SK-N-SH (cell line): Measurements from ENCODE around the gene CDK6. TPM values are rescaled to one million over a fixed set of nuclear protein-coding genes. Genes with fewer than 3 reads are reported as not detected.

Experiments used
- CTCF ChIA-PET: fragments of 300-600, 350-600 bp; formaldehyde crosslinking; extraction: SDS; loops from one replicate; lab custom pipeline; 2021; lab: Yijun Ruan, JAX
- POLR2A ChIA-PET: fragments of 350-600 bp; sonication (Branson Sonifier 250); formaldehyde crosslinking; extraction: SDS; loops from one replicate; lab custom pipeline; 2020; ENCODE audit warnings: antibody characterized with exemption, inconsistent platforms; lab: Yijun Ruan, JAX
- DNase-seq: peaks from one replicate; pipeline ENCODE4 v3.0.0; 2012
- H2AFZ ChIP-seq: fragments of 200-600 bp; sonication (generic); 2 replicates; pipeline ENCODE4 v1.8.1; 2016; ENCODE audit warnings: antibody characterized with exemption, mild to moderate bottlenecking, low read depth
- H3F3A ChIP-seq: fragments of 200-600 bp; sonication (generic); replicated peaks from 2 replicates; pipeline ENCODE3; 2016; ENCODE audit warnings: antibody characterized with exemption, mild to moderate bottlenecking; ENCODE audit not compliant: insufficient read depth
- H3K27ac ChIP-seq, 2 experiments: fragments of 200-500 bp in 1 of 2; fragments of 200-600 bp in 1 of 2; sonication (Bioruptor generic) in 1 of 2; sonication (generic), shearing (Covaris generic) in 1 of 2; 2 replicates each; pipeline versions ENCODE4 v1.5.1 to v1.6.1; 2014 to 2016; ENCODE audit warnings: low read depth in 2 of 2, inconsistent platforms in 1 of 2, low read length in 1 of 2, mild to moderate bottlenecking in 1 of 2, mixed read lengths in 1 of 2
- H3K27me3 ChIP-seq: fragments of 200-600 bp; sonication (generic), shearing (Covaris generic); 2 replicates; pipeline ENCODE4 v1.6.1; 2016; ENCODE audit warnings: mixed run types; ENCODE audit not compliant: insufficient read depth
- H3K36me3 ChIP-seq, 2 experiments: fragments of 200-500 bp in 1 of 2; fragments of 200-600 bp in 1 of 2; sonication (Bioruptor generic) in 1 of 2; sonication (generic) in 1 of 2; replicated peaks in 1 of 2; 2 replicates each; pipeline versions ENCODE3 to v1.5.1; 2014 to 2016; ENCODE audit warnings: low read length in 1 of 2, mild to moderate bottlenecking in 1 of 2; ENCODE audit not compliant: insufficient read depth in 2 of 2, control insufficient read depth in 1 of 2
- H3K4me1 ChIP-seq, 2 experiments: fragments of 200-500 bp in 1 of 2; fragments of 200-600 bp in 1 of 2; sonication (Bioruptor generic) in 1 of 2; sonication (generic), shearing (Covaris generic) in 1 of 2; 2 replicates each; pipeline versions ENCODE4 v1.5.1 to v1.6.1; 2014 to 2016; ENCODE audit warnings: low read depth in 1 of 2, low read length in 1 of 2, mixed run types in 1 of 2; ENCODE audit not compliant: insufficient read depth in 2 of 2, control insufficient read depth in 1 of 2
- H3K4me2 ChIP-seq: fragments of 200-600 bp; sonication (generic), shearing (Covaris generic); 2 replicates; pipeline ENCODE4 v1.6.1; 2017; ENCODE audit warnings: mixed run types
- H3K4me3 ChIP-seq, 2 experiments: fragments of 200-500 bp in 1 of 2; fragments of 200-600 bp in 1 of 2; sonication (Bioruptor generic) in 1 of 2; sonication (generic), shearing (Covaris generic) in 1 of 2; 2 replicates each; pipeline versions ENCODE4 v1.5.1 to v1.8.1; 2014 to 2016; ENCODE audit warnings: low read depth in 2 of 2, inconsistent platforms in 1 of 2, low read length in 1 of 2, mild to moderate bottlenecking in 1 of 2, mixed read lengths in 1 of 2, moderate library complexity in 1 of 2
- H3K79me2 ChIP-seq: fragments of 200-600 bp; sonication (generic); 2 replicates; pipeline ENCODE4 v1.8.1; 2017; ENCODE audit warnings: mild to moderate bottlenecking; ENCODE audit not compliant: insufficient read depth
- H3K9ac ChIP-seq: fragments of 200-600 bp; sonication (generic); 2 replicates; pipeline ENCODE4 v1.6.1; 2017; ENCODE audit warnings: mixed run types
- H3K9me2 ChIP-seq: fragments of 200-600 bp; sonication (generic); 2 replicates; pipeline ENCODE4 v1.6.1; 2017; ENCODE audit warnings: mixed run types
- H3K9me3 ChIP-seq: fragments of 200-600 bp; sonication (generic); 2 replicates; pipeline ENCODE4 v1.6.1; 2017; ENCODE audit warnings: mixed run types, mild to moderate bottlenecking, moderate library complexity
- H4K20me1 ChIP-seq: fragments of 200-600 bp; sonication (generic); 2 replicates; pipeline ENCODE4 v1.6.1; 2017; ENCODE audit warnings: mild to moderate bottlenecking, mixed run types; ENCODE audit not compliant: insufficient read depth
- GABPA ChIP-seq: IDR thresholded peaks from 2 replicates; pipeline ENCODE4 v1.4.0; 2012; ENCODE audit warnings: low read depth, mild to moderate bottlenecking
- MEF2A ChIP-seq: IDR thresholded peaks from 2 replicates; pipeline ENCODE4 v1.4.0; 2012; ENCODE audit warnings: low read depth, borderline replicate concordance
- NFIC ChIP-seq: IDR thresholded peaks from 2 replicates; pipeline ENCODE4 v1.4.0; 2012; ENCODE audit warnings: borderline replicate concordance
- POLR2AphosphoS5 ChIP-seq: IDR thresholded peaks from 2 replicates; pipeline ENCODE4 v1.6.1; 2012; ENCODE audit warnings: low read depth, low read length
- RAD21 ChIP-seq: IDR thresholded peaks from 2 replicates; pipeline ENCODE4 v1.6.1; 2012; ENCODE audit warnings: mild to moderate bottlenecking, low read length
- RCOR1 ChIP-seq: fragments of 150-350 bp; IDR thresholded peaks from 2 replicates; pipeline ENCODE4 v1.6.1; 2017; ENCODE audit warnings: antibody characterized with exemption, low read length
- RFX5 ChIP-seq: IDR thresholded peaks from 2 replicates; pipeline ENCODE4 v1.6.1; 2012; ENCODE audit warnings: mild to moderate bottlenecking, improper control_type of control experiment, low read length
- RXRA ChIP-seq: IDR thresholded peaks from 2 replicates; pipeline ENCODE4 v1.4.0; 2012; ENCODE audit warnings: low read depth, mild to moderate bottlenecking, borderline replicate concordance
- SIN3A ChIP-seq: IDR thresholded peaks from 2 replicates; pipeline ENCODE4 v1.6.1; 2012; ENCODE audit warnings: low read depth, mild to moderate bottlenecking, low read length, moderate library complexity, borderline replicate concordance
- SMC3 ChIP-seq: IDR thresholded peaks from 2 replicates; pipeline ENCODE4 v1.6.1; 2012; ENCODE audit warnings: low read depth, low read length, improper control_type of control experiment
- TAF1 ChIP-seq: IDR thresholded peaks from 2 replicates; pipeline ENCODE4 v1.6.1; 2012; ENCODE audit warnings: low read depth, mild to moderate bottlenecking, low read length, moderate library complexity, borderline replicate concordance
- TCF12 ChIP-seq: IDR thresholded peaks from 2 replicates; pipeline ENCODE4 v1.4.0; 2012
- YY1 ChIP-seq: IDR thresholded peaks from 2 replicates; pipeline ENCODE4 v1.4.0; 2012; ENCODE audit warnings: low read depth, mild to moderate bottlenecking
- WGBS: methylation state at CpG from one replicate; pipeline ENCODE4 v1.1.6; 2017; ENCODE audit warnings: low lambda C conversion rate; 5-methylcytosine and 5-hydroxymethylcytosine counted together
- polyA plus RNA-seq, 3 experiments: library from polyadenylated mRNA; depleted of rRNA; stranded (reverse); fragments of >200 nt; gene quantifications; 2 replicates each; pipeline ENCODE4 v1.2.3, GENCODE V29; 2012
- TF ChIP-seq, protein P1 (sequence below): fragments of 150-350 bp; IDR thresholded peaks from 2 replicates; pipeline ENCODE4 v1.6.1; 2016; ENCODE audit warnings: mild to moderate bottlenecking, low read depth, low read length
- TF ChIP-seq, protein P2 (sequence below): IDR thresholded peaks from 2 replicates; pipeline ENCODE4 v1.6.1; 2012; ENCODE audit warnings: mild to moderate bottlenecking, low read depth, low read length, moderate library complexity
- TF ChIP-seq, protein P3 (sequence below): IDR thresholded peaks from 2 replicates; pipeline ENCODE4 v1.4.0; 2012; ENCODE audit warnings: low read depth, borderline replicate concordance
- TF ChIP-seq, protein P4 (sequence below): IDR thresholded peaks from 2 replicates; pipeline ENCODE4 v1.4.0; 2012; ENCODE audit warnings: low read depth
- TF ChIP-seq, protein P5 (sequence below): IDR thresholded peaks from 2 replicates; pipeline ENCODE4 v1.4.0; 2012; ENCODE audit warnings: low read depth, borderline replicate concordance
- TF ChIP-seq, protein P6 (sequence below): IDR thresholded peaks from 2 replicates; pipeline ENCODE4; 2012

CDK6 gene
- polyA plus RNA-seq, 1 of the 3 experiments (the other 2 are of a cell fraction): 30.3 TPM

DNA sequence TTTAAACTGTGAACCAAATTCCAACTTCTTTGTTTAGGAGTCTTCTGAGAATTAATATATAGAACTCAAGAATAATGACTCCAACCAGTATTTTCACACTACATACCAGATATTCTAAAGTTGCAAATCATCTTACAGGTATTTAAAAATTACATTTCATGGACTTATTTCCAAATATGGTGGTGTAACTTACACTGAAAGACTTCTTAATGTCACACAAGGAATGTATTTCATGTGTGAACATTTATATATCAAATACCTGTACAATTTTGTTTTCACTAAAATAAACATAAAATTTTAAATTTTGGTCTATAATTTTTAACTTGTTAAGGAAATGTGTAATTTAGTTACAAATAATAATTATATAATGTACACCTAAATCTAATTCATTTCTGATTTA lies 2.6 kb upstream of the CDK6 start:
- ChIA-PET POLR2A (no interaction called here), CTCF (interaction anchor here (1.0 to 3.3 kb wide), 3 partner anchors 24 to 218 kb away, joined by 3 to 28 read pairs (median 5); no protein-coding TSS in a partner anchor)
- Histone ChIP-seq H3K9me3 (no peaks in the 10 kb centered on the region), H3K27ac (peak overlapping the region in 1 of 2 experiments; percentile 22; a peak in 1 of 4 replicates), H4K20me1 (no peaks in the 10 kb centered on the region), H3K27me3 (no peaks in the 10 kb centered on the region), H3K9ac (no peak overlapping the region), H3K79me2 (peaks cover 22% of the 10 kb centered on the region), H3F3A (peaks cover 12% of the 10 kb centered on the region), H3K36me3 (no peaks in the 10 kb centered on the region), H3K4me2 (no peak overlapping the region), H3K4me3 (no peak overlapping the region), H3K4me1 (peaks cover 3 to 13% of the 10 kb centered on the region in 2 experiments; a peak in 2 of 4 replicates), H3K9me2 (no peaks in the 10 kb centered on the region), H2AFZ (no peak overlapping the region)
- no peak for DNase-seq
- no peak for TF ChIP-seq TCF12
- no peak for TF ChIP-seq SMC3
- no peak for TF ChIP-seq GABPA
- TF ChIP-seq, protein P1, sequence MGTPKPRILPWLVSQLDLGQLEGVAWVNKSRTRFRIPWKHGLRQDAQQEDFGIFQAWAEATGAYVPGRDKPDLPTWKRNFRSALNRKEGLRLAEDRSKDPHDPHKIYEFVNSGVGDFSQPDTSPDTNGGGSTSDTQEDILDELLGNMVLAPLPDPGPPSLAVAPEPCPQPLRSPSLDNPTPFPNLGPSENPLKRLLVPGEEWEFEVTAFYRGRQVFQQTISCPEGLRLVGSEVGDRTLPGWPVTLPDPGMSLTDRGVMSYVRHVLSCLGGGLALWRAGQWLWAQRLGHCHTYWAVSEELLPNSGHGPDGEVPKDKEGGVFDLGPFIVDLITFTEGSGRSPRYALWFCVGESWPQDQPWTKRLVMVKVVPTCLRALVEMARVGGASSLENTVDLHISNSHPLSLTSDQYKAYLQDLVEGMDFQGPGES: no peak
- no peak for TF ChIP-seq TAF1
- no peak for TF ChIP-seq YY1
- TF ChIP-seq MEF2A: no peak
- no peak for TF ChIP-seq RCOR1
- TF ChIP-seq, protein P2, sequence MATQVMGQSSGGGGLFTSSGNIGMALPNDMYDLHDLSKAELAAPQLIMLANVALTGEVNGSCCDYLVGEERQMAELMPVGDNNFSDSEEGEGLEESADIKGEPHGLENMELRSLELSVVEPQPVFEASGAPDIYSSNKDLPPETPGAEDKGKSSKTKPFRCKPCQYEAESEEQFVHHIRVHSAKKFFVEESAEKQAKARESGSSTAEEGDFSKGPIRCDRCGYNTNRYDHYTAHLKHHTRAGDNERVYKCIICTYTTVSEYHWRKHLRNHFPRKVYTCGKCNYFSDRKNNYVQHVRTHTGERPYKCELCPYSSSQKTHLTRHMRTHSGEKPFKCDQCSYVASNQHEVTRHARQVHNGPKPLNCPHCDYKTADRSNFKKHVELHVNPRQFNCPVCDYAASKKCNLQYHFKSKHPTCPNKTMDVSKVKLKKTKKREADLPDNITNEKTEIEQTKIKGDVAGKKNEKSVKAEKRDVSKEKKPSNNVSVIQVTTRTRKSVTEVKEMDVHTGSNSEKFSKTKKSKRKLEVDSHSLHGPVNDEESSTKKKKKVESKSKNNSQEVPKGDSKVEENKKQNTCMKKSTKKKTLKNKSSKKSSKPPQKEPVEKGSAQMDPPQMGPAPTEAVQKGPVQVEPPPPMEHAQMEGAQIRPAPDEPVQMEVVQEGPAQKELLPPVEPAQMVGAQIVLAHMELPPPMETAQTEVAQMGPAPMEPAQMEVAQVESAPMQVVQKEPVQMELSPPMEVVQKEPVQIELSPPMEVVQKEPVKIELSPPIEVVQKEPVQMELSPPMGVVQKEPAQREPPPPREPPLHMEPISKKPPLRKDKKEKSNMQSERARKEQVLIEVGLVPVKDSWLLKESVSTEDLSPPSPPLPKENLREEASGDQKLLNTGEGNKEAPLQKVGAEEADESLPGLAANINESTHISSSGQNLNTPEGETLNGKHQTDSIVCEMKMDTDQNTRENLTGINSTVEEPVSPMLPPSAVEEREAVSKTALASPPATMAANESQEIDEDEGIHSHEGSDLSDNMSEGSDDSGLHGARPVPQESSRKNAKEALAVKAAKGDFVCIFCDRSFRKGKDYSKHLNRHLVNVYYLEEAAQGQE: no peak
- TF ChIP-seq POLR2AphosphoS5: no peak

DNA sequence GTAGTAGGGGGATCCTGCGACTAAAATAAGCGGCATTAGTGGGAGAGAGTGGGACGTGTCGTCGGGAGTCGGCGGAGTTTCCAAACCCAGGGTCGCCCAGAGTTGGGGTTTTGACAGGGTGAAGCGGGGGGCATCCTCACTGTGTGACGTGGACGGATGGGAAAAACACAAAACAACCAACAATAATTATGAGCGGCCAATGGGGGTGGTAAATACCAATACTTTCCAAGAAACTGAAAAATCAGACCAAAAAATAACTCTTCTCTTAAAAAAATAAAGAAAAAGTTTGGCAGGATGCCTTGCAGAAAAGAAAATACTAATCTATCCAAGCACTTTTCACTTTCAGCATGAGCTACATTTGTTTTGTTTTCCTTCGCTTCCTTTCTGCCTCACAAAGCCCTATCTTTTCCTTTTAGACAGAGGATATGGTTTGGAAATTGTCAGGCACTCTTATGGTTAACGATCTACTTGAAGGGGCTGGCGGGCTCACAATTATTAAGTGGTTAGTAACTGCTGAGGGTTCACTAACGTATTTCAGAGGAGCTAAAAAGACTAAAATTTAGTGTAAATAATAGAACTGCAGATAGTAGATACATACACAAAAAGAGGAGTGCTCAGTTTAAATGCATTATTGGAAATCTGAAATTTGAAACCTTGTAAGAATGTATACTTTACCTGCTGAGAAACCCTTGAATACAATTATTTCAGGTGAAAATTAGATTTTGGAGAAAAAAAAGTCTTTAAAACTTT lies 802 bp upstream of the CDK6 start:
- peaks cover 40% of the 10 kb centered on the region for H3K79me2 ChIP-seq
- peak overlapping the region; percentile 77 for H2AFZ ChIP-seq
- CTCF ChIA-PET: interaction anchor here (0.8 to 3.3 kb wide), 10 partner anchors 11 to 389 kb away, joined by 3 to 28 read pairs (median 4); no protein-coding TSS in a partner anchor
- no peaks in the 10 kb centered on the region for H4K20me1 ChIP-seq
- POLR2A ChIA-PET: no interaction called here
- H3K36me3 ChIP-seq: peaks cover 6 to 7% of the 10 kb centered on the region in 2 experiments
- peaks cover 3 to 17% of the 10 kb centered on the region in 2 experiments; a peak in 2 of 4 replicates for H3K4me1 ChIP-seq
- H3K9me2 ChIP-seq: no peaks in the 10 kb centered on the region
- H3K27ac ChIP-seq: peak overlapping the region; percentile 95 to 96
- TF ChIP-seq RAD21 (no peak), RXRA (no peak), GABPA (0 out of 2 replicates have a peak, but pooled peaks have one; percentile 2), SIN3A (no peak), RFX5 (no peak), NFIC (0 out of 2 replicates have a peak, but pooled peaks have one; percentile 10)
- TF ChIP-seq, protein P3, sequence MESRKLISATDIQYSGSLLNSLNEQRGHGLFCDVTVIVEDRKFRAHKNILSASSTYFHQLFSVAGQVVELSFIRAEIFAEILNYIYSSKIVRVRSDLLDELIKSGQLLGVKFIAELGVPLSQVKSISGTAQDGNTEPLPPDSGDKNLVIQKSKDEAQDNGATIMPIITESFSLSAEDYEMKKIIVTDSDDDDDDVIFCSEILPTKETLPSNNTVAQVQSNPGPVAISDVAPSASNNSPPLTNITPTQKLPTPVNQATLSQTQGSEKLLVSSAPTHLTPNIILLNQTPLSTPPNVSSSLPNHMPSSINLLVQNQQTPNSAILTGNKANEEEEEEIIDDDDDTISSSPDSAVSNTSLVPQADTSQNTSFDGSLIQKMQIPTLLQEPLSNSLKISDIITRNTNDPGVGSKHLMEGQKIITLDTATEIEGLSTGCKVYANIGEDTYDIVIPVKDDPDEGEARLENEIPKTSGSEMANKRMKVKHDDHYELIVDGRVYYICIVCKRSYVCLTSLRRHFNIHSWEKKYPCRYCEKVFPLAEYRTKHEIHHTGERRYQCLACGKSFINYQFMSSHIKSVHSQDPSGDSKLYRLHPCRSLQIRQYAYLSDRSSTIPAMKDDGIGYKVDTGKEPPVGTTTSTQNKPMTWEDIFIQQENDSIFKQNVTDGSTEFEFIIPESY: no peak
- TF ChIP-seq, protein P4, sequence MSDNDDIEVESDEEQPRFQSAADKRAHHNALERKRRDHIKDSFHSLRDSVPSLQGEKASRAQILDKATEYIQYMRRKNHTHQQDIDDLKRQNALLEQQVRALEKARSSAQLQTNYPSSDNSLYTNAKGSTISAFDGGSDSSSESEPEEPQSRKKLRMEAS: no peak
- TF ChIP-seq, protein P5, sequence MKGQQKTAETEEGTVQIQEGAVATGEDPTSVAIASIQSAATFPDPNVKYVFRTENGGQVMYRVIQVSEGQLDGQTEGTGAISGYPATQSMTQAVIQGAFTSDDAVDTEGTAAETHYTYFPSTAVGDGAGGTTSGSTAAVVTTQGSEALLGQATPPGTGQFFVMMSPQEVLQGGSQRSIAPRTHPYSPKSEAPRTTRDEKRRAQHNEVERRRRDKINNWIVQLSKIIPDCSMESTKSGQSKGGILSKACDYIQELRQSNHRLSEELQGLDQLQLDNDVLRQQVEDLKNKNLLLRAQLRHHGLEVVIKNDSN: no peak
- TF ChIP-seq, protein P6, sequence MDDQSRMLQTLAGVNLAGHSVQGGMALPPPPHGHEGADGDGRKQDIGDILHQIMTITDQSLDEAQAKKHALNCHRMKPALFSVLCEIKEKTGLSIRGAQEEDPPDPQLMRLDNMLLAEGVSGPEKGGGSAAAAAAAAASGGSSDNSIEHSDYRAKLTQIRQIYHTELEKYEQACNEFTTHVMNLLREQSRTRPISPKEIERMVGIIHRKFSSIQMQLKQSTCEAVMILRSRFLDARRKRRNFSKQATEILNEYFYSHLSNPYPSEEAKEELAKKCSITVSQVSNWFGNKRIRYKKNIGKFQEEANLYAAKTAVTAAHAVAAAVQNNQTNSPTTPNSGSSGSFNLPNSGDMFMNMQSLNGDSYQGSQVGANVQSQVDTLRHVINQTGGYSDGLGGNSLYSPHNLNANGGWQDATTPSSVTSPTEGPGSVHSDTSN: 0 out of 2 replicates have a peak, but pooled peaks have one; percentile 6
- no peaks in the 10 kb centered on the region for H3K27me3 ChIP-seq
- peak overlapping the region; percentile 80 to 88 for H3K4me3 ChIP-seq
- peaks cover 21% of the 10 kb centered on the region for H3F3A ChIP-seq
- no peaks in the 10 kb centered on the region for H3K9me3 ChIP-seq
- peak overlapping the region; percentile 91 for H3K4me2 ChIP-seq
- 5% methylated on average over 16 of the region's 16 CpGs for WGBS
- DNase-seq: peak; percentile 5
- peak overlapping the region; percentile 95 for H3K9ac ChIP-seq
